OCI-LY1 (cell line): ENCODE data around the gene AGMO.

Source experiments
- CTCF ChIP-seq: fragments of 200-600 bp; sonication (generic), shearing (Covaris generic); IDR thresholded peaks from 2 replicates; pipeline ENCODE4 v1.5.1; 2017; ENCODE audit warnings: mild to moderate bottlenecking, antibody characterized with exemption, low read length, moderate library complexity, mixed read lengths
- EZH2 ChIP-seq: fragments of 200-600 bp; sonication (generic), shearing (Covaris generic); IDR thresholded peaks from 2 replicates; pipeline ENCODE4 v1.8.0; 2017; ENCODE audit warnings: borderline replicate concordance, mixed run types, mild to moderate bottlenecking, antibody characterized with exemption, low read length, moderate library complexity, mixed read lengths

DNA sequence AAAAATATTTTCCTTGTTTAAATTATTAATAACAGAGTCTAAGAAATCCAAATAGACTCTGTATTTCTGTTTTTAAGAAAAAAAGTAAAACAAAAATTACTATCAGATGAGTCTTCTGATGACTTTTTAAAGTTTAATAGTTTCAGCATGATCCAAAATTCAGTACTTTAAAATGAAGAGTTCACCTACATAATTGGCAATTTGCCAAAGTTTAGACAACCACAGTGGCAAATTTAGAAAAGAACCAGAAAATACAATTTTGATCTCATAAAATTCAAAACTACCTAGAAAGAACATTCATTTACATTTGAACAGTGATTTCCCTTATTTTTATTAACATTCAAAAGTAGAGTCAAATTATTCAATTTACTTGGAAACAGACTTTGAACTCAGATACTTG is 56.1 kb downstream of the AGMO start:
- no peak for TF ChIP-seq CTCF
- TF ChIP-seq EZH2: no peak
